Upper lobe of left lung (tissue), 6 donors: ENCODE measurements around the gene WSB2. TPM values are rescaled to one million over a fixed set of nuclear protein-coding genes. Genes with fewer than 3 reads are reported as not detected.
"Not testable (repeated sequence)": the region's sequence is repeated elsewhere in the genome, so short reads cannot be mapped to it uniquely, and the experiment has no call there.

ENCODE experiments used
- ATAC-seq, 2 donors: fragments of 200-7000 bp; cut with Tn5 transposase; one replicate each; pipeline ENCODE4 v1.9.1; 2022; ENCODE audit warnings: mild to moderate bottlenecking in 2 of 2, moderate library complexity in 2 of 2; ENCODE audit not compliant: low FRiP score in 2 of 2
- DNase-seq, 2 donors: peaks; one replicate each; pipeline ENCODE4 v3.0.0-alpha.2; 2019 to 2020
- H3K27ac ChIP-seq, 4 donors: fragments of 200-600 bp; sonication (generic); one replicate each; pipeline ENCODE4 v1.5.1; 2016 to 2019
- H3K27me3 ChIP-seq, 4 donors: fragments of 200-600 bp; sonication (generic); one replicate each; pipeline ENCODE4 v1.5.1; 2017 to 2019
- H3K36me3 ChIP-seq, 4 donors: fragments of 200-600 bp; sonication (generic); one replicate each; pipeline ENCODE4 v1.5.1; 2016 to 2019
- H3K4me1 ChIP-seq, 4 donors: fragments of 200-600 bp; sonication (generic); one replicate each; pipeline ENCODE4 v1.5.1; 2018 to 2019
- H3K4me3 ChIP-seq, 4 donors: fragments of 200-600 bp; sonication (generic); one replicate each; pipeline ENCODE4 v1.5.1; 2017 to 2019; ENCODE audit warnings: mild to moderate bottlenecking in 2 of 4, moderate library complexity in 1 of 4
- H3K9me3 ChIP-seq, 4 donors: fragments of 200-600 bp; sonication (generic); one replicate each; pipeline ENCODE4 v1.5.1; 2018 to 2019
- CTCF ChIP-seq, 6 experiments: fragments of 450-650 bp in 4 of 6; fragments of 200-600 bp in 2 of 6; sonication (generic) in 2 of 6; IDR thresholded peaks; one replicate each; pipeline ENCODE4 v1.5.1; 2016 to 2019; ENCODE audit warnings: antibody characterized with exemption in 6 of 6
- EP300 ChIP-seq, 4 donors: sonication (generic); formaldehyde crosslinking; IDR thresholded peaks; one replicate each; pipeline ENCODE4 v1.5.1; 2017; ENCODE audit warnings: antibody characterized with exemption in 4 of 4, control low read depth in 2 of 4
- POLR2A ChIP-seq, 4 donors: fragments of 450-650 bp; IDR thresholded peaks; one replicate each; pipeline ENCODE4 v1.5.1; 2016 to 2017; ENCODE audit warnings: antibody characterized with exemption in 4 of 4, mild to moderate bottlenecking in 2 of 4
- POLR2AphosphoS5 ChIP-seq, 2 donors: sonication (generic); formaldehyde crosslinking; IDR thresholded peaks; one replicate each; pipeline ENCODE4 v1.5.1; 2017; ENCODE audit warnings: antibody characterized with exemption in 2 of 2
- WGBS, 2 donors: methylation state at CpG; one replicate each; pipeline ENCODE4 v1.1.5; 2017 to 2018; 5-methylcytosine and 5-hydroxymethylcytosine counted together
- total RNA-seq, 6 donors: library from RNA; depleted of rRNA in 4 of 6; stranded (reverse); fragments of >200 nt in 4 of 6; gene quantifications; one replicate each; pipeline versions ENCODE4 v1.1.0 to v1.2.1, GENCODE V29; 2016 to 2021
- donor health status: DM: no; HTN: no; CAD: no; lungs with moderate emphysema.
- donor health status: DM: no; HTN: yes; CAD: no; lungs with severe emphysema.

Gene WSB2
- total RNA-seq, 6 donors from 2014 or later = 46.1 to 112 (median 90.3) TPM

- Histone ChIP-seq H3K4me3 (no peak overlapping the region), H3K27ac (no peak overlapping the region), H3K4me1 (peaks cover 7 to 17% (median 13%) of the 10 kb centered on the region in 4 donors), H3K27me3 (no peaks in the 10 kb centered on the region), H3K36me3 (no peaks in the 10 kb centered on the region), H3K9me3 (no peaks in the 10 kb centered on the region)
- TF ChIP-seq POLR2A (IDR thresholded peaks at IDR 0.05) (no peak), CTCF (IDR thresholded peaks at IDR 0.05) (no peak), EP300 (IDR thresholded peaks at IDR 0.05) (no peak), POLR2AphosphoS5 (IDR thresholded peaks at IDR 0.05) (no peak)
- DNase-seq (no peak), ATAC-seq (no peak)
- 87 to 90% methylated on average over 3 of the region's 3 CpGs for WGBS, 2 donors
Measured at GRCh38 chr12:118013283-118013682, 47.7 kb downstream of the WSB2 start.

DNA sequence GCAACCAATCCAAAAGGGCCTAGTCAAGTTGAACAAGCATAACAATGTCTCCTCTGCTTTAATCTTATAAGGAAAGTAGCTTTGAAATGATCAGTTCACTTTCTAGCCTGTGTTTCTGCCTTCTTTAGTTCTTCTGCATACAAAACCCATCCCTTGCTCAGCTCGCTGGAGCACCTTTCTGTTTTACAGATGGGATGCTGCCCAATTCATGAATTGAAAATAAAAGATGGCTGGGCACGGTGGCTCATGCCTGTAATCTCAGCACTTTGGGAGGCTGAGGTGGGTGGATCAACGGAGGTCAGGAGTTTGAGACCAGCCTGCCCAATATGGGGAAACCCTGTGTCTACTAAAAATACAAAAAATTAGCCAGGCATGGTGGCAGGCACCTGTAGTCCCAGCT, 49.0 kb downstream of the WSB2 start:
- Histone ChIP-seq H3K9me3 (no peaks in the 10 kb centered on the region), H3K4me3 (no peak overlapping the region), H3K27ac (no peak overlapping the region), H3K4me1 (peaks cover under 1 to 8% (median 6%) of the 10 kb centered on the region in 4 donors), H3K27me3 (no peaks in the 10 kb centered on the region), H3K36me3 (no peaks in the 10 kb centered on the region)
- no peak for DNase-seq
- 70 to 84% methylated on average over 3 of the region's 3 CpGs for WGBS, 2 donors
- no peak for TF ChIP-seq POLR2A (IDR thresholded peaks at IDR 0.05)
- no peak for TF ChIP-seq POLR2AphosphoS5 (IDR thresholded peaks at IDR 0.05)
- no peak for TF ChIP-seq CTCF (IDR thresholded peaks at IDR 0.05)
- no peak for TF ChIP-seq EP300 (IDR thresholded peaks at IDR 0.05)
- no peak for ATAC-seq

- Histone ChIP-seq H3K36me3 (no peaks in the 10 kb centered on the region), H3K4me3 (no peak overlapping the region), H3K27me3 (no peaks in the 10 kb centered on the region), H3K4me1 (peaks cover 0 to 7% (median 5%) of the 10 kb centered on the region in 4 donors), H3K27ac (no peak overlapping the region), H3K9me3 (no peaks in the 10 kb centered on the region)
- no peak for TF ChIP-seq POLR2AphosphoS5 (IDR thresholded peaks at IDR 0.05)
- no peak for TF ChIP-seq CTCF (IDR thresholded peaks at IDR 0.05)
- TF ChIP-seq POLR2A (IDR thresholded peaks at IDR 0.05) = no peak
- no peak for TF ChIP-seq EP300 (IDR thresholded peaks at IDR 0.05)
- no peak for DNase-seq
- 97 to 100% methylated on average over 3 of the region's 3 CpGs for WGBS, 2 donors
- no peak for ATAC-seq
Measured at GRCh38 chr12:118011377-118011776, 49.6 kb downstream of the WSB2 start.

DNA sequence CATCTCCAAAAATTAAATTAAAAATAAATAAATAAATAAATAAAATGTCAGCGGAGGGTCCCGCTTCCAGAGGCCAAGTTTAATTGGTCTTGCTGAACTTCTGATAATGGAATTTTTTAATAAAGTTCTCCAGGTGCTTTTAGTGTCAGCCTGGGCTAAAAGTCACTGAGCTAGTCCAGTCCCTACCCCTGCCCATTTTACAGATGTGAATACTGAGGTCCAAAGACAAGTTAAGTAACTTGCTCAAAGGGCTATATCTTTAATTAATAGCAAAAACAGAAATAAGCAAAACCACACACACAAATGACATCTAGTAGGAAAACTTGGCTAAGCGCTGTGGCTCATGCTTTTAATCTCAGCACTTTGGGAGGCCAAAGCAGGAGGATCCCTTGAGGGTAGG, 50.1 kb downstream of the WSB2 start:
- 93 to 95% methylated on average over 3 of the region's 3 CpGs for WGBS, 2 donors
- no peak overlapping the region for H3K27ac ChIP-seq
- H3K27me3 ChIP-seq = no peaks in the 10 kb centered on the region
- ATAC-seq = no peak
- H3K36me3 ChIP-seq = no peaks in the 10 kb centered on the region
- peaks cover 0 to 2% (median 1%) of the 10 kb centered on the region in 4 donors for H3K4me1 ChIP-seq
- DNase-seq = no peak
- H3K4me3 ChIP-seq = no peak overlapping the region
- no peak for TF ChIP-seq CTCF (IDR thresholded peaks at IDR 0.05)
- no peak for TF ChIP-seq EP300 (IDR thresholded peaks at IDR 0.05)
- TF ChIP-seq POLR2A (IDR thresholded peaks at IDR 0.05) = no peak
- no peak for TF ChIP-seq POLR2AphosphoS5 (IDR thresholded peaks at IDR 0.05)
- no peaks in the 10 kb centered on the region for H3K9me3 ChIP-seq

DNA sequence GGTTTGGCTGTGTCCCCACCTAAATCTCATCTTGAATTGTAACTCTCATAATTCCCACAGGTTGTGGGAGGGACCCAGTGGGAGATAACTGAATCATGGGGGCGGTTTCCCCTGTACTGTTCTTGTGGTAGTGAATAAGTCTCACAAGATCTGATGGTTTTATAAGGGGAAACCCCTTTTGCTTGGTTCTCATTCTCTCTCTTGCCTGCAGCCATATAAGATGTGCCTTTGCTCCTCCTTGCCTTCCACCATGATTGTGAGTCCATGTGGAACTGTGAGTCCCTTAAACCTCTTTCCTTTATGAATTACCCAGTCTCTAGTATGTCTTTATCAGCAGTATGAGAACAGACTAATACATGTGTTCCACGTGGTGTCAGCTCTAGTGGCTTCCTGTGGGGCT, 61.2 kb downstream of the WSB2 start:
- DNase-seq, H3K9me3 ChIP-seq, H3K36me3 ChIP-seq, H3K27ac ChIP-seq, H3K4me3 ChIP-seq, H3K4me1 ChIP-seq, H3K27me3 ChIP-seq, ATAC-seq: not testable (repeated sequence)
- 71 to 100% methylated on average over 1 to 2 of the region's 2 CpGs for WGBS, 2 donors
